ENCODE data around the gene SRRM5. TPM values are rescaled to one million over a fixed set of nuclear protein-coding genes. Genes with fewer than 3 reads are reported as not detected.

Gene SRRM5
- total RNA-seq, 2 experiments from 2014 or later: 0.41 to 0.54 TPM

GRCh38 chr19:43589277-43589676, 22.6 kb upstream of the SRRM5 start:
- no peak for DNase-seq
- intact Hi-C loops (cut with micrococcal nuclease): no loop called here
- POLR2A ChIA-PET: interaction anchor here (0.9 to 1.7 kb wide), 2 partner anchors 9 to 14 kb away, joined by 3 to 5 read pairs; partner anchors contain the start of gene XRCC1
- TF ChIP-seq CTCF (IDR thresholded peaks at IDR 0.05): no peak
- H3K9me3 Mint-ChIP-seq: no peaks in the 10 kb centered on the region
- no peaks in the 10 kb centered on the region for H3K27me3 Mint-ChIP-seq
- ATAC-seq: no peak
- H3K27ac Mint-ChIP-seq: peak overlapping the region; percentile 55
- H3K4me3 Mint-ChIP-seq: no peak overlapping the region
- peaks cover 16% of the 10 kb centered on the region for H3K4me1 Mint-ChIP-seq (ENCODE audit: low read depth)
- H3K36me3 Mint-ChIP-seq (ENCODE audit: low read depth): peaks cover 32% of the 10 kb centered on the region
- CTCF ChIA-PET: interaction anchor here (1.4 to 12.2 kb wide), 3 partner anchors 14 to 53 kb away, joined by 5 to 188 read pairs (median 5); partner anchors contain the start of genes PINLYP and XRCC1

- H3K9me3 Mint-ChIP-seq: no peaks in the 10 kb centered on the region
- H3K4me1 Mint-ChIP-seq (ENCODE audit: low read depth): peaks cover 15% of the 10 kb centered on the region
- intact Hi-C loops (cut with micrococcal nuclease): loop anchor here (10.0 kb wide), 1 partner anchor 55 kb away; the partner anchor contains the start of gene ZNF575
- ChIA-PET CTCF (interaction anchor here (1.4 to 12.2 kb wide), 3 partner anchors 14 to 54 kb away, joined by 5 to 188 read pairs (median 5); partner anchors contain the start of genes PINLYP and XRCC1), POLR2A (interaction anchor here (0.9 kb wide), 1 partner anchor 9 kb away, joined by 3 read pairs; no protein-coding TSS in a partner anchor)
- DNase-seq (peak; percentile 17), ATAC-seq (peak; percentile 43)
- no peaks in the 10 kb centered on the region for H3K27me3 Mint-ChIP-seq
- no peak overlapping the region for H3K4me3 Mint-ChIP-seq
- peak overlapping the region; percentile 55 for H3K27ac Mint-ChIP-seq
- TF ChIP-seq CTCF (IDR thresholded peaks at IDR 0.05): no peak
- peaks cover 32% of the 10 kb centered on the region for H3K36me3 Mint-ChIP-seq (ENCODE audit: low read depth)
These were observed 22.2 kb upstream of the SRRM5 start for GRCh38 chr19:43589678-43590077.

GRCh38 chr19:43591904-43592772, 19.8 kb upstream of the SRRM5 start:
- POLR2A ChIA-PET: interaction anchor here (0.6 to 1.4 kb wide), 2 partner anchors 11 to 21 kb away, joined by 3 read pairs; no protein-coding TSS in a partner anchor

GRCh38 chr19:43592800-43593350, 19.0 kb upstream of the SRRM5 start:
- Mint-ChIP-seq H3K27me3 (no peaks in the 10 kb centered on the region), H3K4me3 (no peak overlapping the region), H3K36me3 (ENCODE audit: low read depth) (peaks cover 25% of the 10 kb centered on the region), H3K9me3 (no peaks in the 10 kb centered on the region), H3K4me1 (ENCODE audit: low read depth) (peaks cover 22% of the 10 kb centered on the region), H3K27ac (no peak overlapping the region)
- ATAC-seq: no peak
- DNase-seq: no peak
- no peak for TF ChIP-seq CTCF (IDR thresholded peaks at IDR 0.05)
- POLR2A ChIA-PET: interaction anchor here (1.4 kb wide), 1 partner anchor 22 kb away, joined by 3 read pairs; no protein-coding TSS in a partner anchor
- CTCF ChIA-PET: interaction anchor here (1.0 to 12.2 kb wide), 5 partner anchors 17 to 145 kb away, joined by 4 to 188 read pairs (median 62); partner anchors contain the start of genes PINLYP, XRCC1 and ZNF575
- intact Hi-C loops (cut with micrococcal nuclease): loop anchor here (10.0 kb wide), 1 partner anchor 58 kb away; the partner anchor contains the start of gene ZNF575

More at GRCh38 chr19:43591904-43592772, 19.8 kb upstream of the SRRM5 start:
- Mint-ChIP-seq H3K27ac (no peak overlapping the region), H3K9me3 (no peaks in the 10 kb centered on the region), H3K27me3 (no peaks in the 10 kb centered on the region), H3K36me3 (ENCODE audit: low read depth) (peaks cover 23% of the 10 kb centered on the region), H3K4me1 (ENCODE audit: low read depth) (peaks cover 15% of the 10 kb centered on the region), H3K4me3 (no peak overlapping the region)
- DNase-seq (no peak), ATAC-seq (no peak)
- no peak for TF ChIP-seq CTCF (IDR thresholded peaks at IDR 0.05)
- CTCF ChIA-PET: interaction anchor here (12.2 kb wide), 1 partner anchor 36 kb away, joined by 188 read pairs; no protein-coding TSS in a partner anchor
- intact Hi-C loops (cut with micrococcal nuclease): loop anchor here (10.0 kb wide), 1 partner anchor 57 kb away; the partner anchor contains the start of gene ZNF575

All from activated CD8-positive, alpha-beta T cell treated with anti-CD3 and anti-CD28 coated beads for 36 hours (primary cell).